Skin epidermis (tissue), 12 donors: ENCODE measurements around the gene CXCR3.

Experiments
- H3K27ac ChIP-seq, 21 experiments: fragments of 200-600 bp; sonication (generic) in 11 of 21; one replicate each; pipeline ENCODE4 v1.5.0; 2020; ENCODE audit warnings: mild to moderate bottlenecking in 3 of 21, inconsistent platforms in 2 of 21, moderate library complexity in 2 of 21
- H3K4me3 ChIP-seq, 7 experiments: fragments of 200-600 bp; sonication (generic) in 2 of 7; one replicate each; pipeline ENCODE4 v1.5.0; 2020; ENCODE audit warnings: inconsistent platforms in 2 of 7, mild to moderate bottlenecking in 2 of 7, moderate library complexity in 1 of 7

The CXCR3 gene

GRCh38 chrX:71638409-71638808 lies 20.1 kb upstream of the CXCR3 start:
- H3K27ac ChIP-seq: peak overlapping the region in 4 of 21 experiments; percentile 41 to 78 (median 58)

GRCh38 chrX:71637848-71638247 lies 19.5 kb upstream of the CXCR3 start:
- Histone ChIP-seq H3K27ac (peak overlapping the region in 5 of 21 experiments; percentile 14 to 78 (median 44)), H3K4me3 (no peak overlapping the region)

More at GRCh38 chrX:71638409-71638808, 20.1 kb upstream of the CXCR3 start:
- no peak overlapping the region for H3K4me3 ChIP-seq

- Histone ChIP-seq H3K4me3 (no peak overlapping the region), H3K27ac (peak overlapping the region in 4 of 21 experiments; percentile 9 to 78 (median 58))
Observed at GRCh38 chrX:71637253-71637618, 18.9 kb upstream of the CXCR3 start.

GRCh38 chrX:71636438-71637252 lies 18.3 kb upstream of the CXCR3 start:
- H3K4me3 ChIP-seq: no peak overlapping the region
- peak overlapping the region in 4 of 21 experiments; percentile 9 to 78 (median 58) for H3K27ac ChIP-seq

GRCh38 chrX:71634366-71634765 lies 16.1 kb upstream of the CXCR3 start:
- Histone ChIP-seq H3K27ac (no peak overlapping the region), H3K4me3 (no peak overlapping the region)

- H3K4me3 ChIP-seq: no peak overlapping the region
- H3K27ac ChIP-seq: no peak overlapping the region
Observed at GRCh38 chrX:71632923-71633657, 14.8 kb upstream of the CXCR3 start.

GRCh38 chrX:71629467-71629866 lies 11.2 kb upstream of the CXCR3 start:
- H3K27ac ChIP-seq: no peak overlapping the region
- no peak overlapping the region for H3K4me3 ChIP-seq

- H3K27ac ChIP-seq: peak overlapping the region in 1 of 21 experiments; percentile 59
- H3K4me3 ChIP-seq: no peak overlapping the region
Observed at GRCh38 chrX:71627588-71628404, 9.5 kb upstream of the CXCR3 start.

GRCh38 chrX:71626576-71626975 lies 8.3 kb upstream of the CXCR3 start:
- H3K27ac ChIP-seq: peak overlapping the region in 2 of 21 experiments; percentile 16 to 33
- H3K4me3 ChIP-seq: no peak overlapping the region

- Histone ChIP-seq H3K4me3 (no peak overlapping the region), H3K27ac (no peak overlapping the region)
Observed at GRCh38 chrX:71625471-71625870, 7.2 kb upstream of the CXCR3 start.

GRCh38 chrX:71623714-71624113 lies 5.4 kb upstream of the CXCR3 start:
- Histone ChIP-seq H3K4me3 (no peak overlapping the region), H3K27ac (peak overlapping the region in 13 of 21 experiments; percentile 44 to 93 (median 83))

GRCh38 chrX:71622576-71623450 lies 4.5 kb upstream of the CXCR3 start:
- peak overlapping the region in 20 of 21 experiments; percentile 41 to 93 (median 70) for H3K27ac ChIP-seq
- H3K4me3 ChIP-seq: no peak overlapping the region

GRCh38 chrX:71622032-71622575 lies 3.8 kb upstream of the CXCR3 start:
- Histone ChIP-seq H3K4me3 (no peak overlapping the region), H3K27ac (peak overlapping the region in 15 of 21 experiments; percentile 2 to 93 (median 82))

- Histone ChIP-seq H3K4me3 (no peak overlapping the region), H3K27ac (peak overlapping the region in 9 of 21 experiments; percentile 2 to 93 (median 84))
Observed at GRCh38 chrX:71621603-71622002, 3.3 kb upstream of the CXCR3 start.

GRCh38 chrX:71619986-71620385 lies 1.7 kb upstream of the CXCR3 start:
- Histone ChIP-seq H3K27ac (peak overlapping the region in 9 of 21 experiments; percentile 26 to 93 (median 66)), H3K4me3 (no peak overlapping the region)

GRCh38 chrX:71619193-71619592 lies 882 bp upstream of the CXCR3 start:
- H3K27ac ChIP-seq: peak overlapping the region in 9 of 21 experiments; percentile 26 to 93 (median 73)
- no peak overlapping the region for H3K4me3 ChIP-seq

GRCh38 chrX:71618787-71619186 lies 476 bp upstream of the CXCR3 start:
- Histone ChIP-seq H3K27ac (peak overlapping the region in 9 of 21 experiments; percentile 36 to 93 (median 73)), H3K4me3 (peak overlapping the region in 1 of 7 experiments; percentile 20)

GRCh38 chrX:71617742-71618141 lies 569 bp downstream of the CXCR3 start:
- H3K4me3 ChIP-seq: peak overlapping the region in 6 of 7 experiments; percentile 9 to 20 (median 12)
- peak overlapping the region in 12 of 21 experiments; percentile 11 to 93 (median 68) for H3K27ac ChIP-seq
